Measurements from ENCODE around the gene RBX1.

RBX1 gene

DNA sequence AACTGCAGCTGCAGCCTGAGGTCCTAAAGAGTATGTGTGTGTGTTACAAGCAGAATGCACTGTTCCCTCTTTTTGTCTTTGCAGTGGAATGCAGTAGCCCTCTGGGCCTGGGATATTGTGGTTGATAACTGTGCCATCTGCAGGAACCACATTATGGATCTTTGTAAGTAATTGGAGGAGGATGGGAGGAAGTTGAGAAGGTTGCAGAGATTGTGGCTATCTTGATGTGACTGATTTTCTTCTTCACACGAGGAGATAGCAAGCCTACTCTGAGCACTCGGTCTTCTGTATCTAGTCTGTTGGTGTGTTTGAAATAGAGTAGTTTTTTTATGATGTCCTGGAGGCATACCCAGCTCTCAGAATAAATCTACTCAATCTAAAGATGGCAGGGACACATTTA lies 2.3 kb downstream of the RBX1 start:
- WGBS (ENCODE audit: extremely low coverage, insufficient coverage, insufficient read length): no CpG with 5 or more reads among the region's 2 CpGs
- no peak overlapping the region for H3K9ac ChIP-seq (ENCODE audit: low read length)

GRCh38 chr22:40954113-40954512 lies 2.9 kb downstream of the RBX1 start:
- H2BK12ac ChIP-seq (ENCODE audit: low read length): no peak overlapping the region
- no peak overlapping the region for H2BK5ac ChIP-seq (ENCODE audit: low read depth, low read length, poor library complexity)
- H4K91ac ChIP-seq (ENCODE audit: low read depth, low read length): no peak overlapping the region
- H3K27me3 ChIP-seq (ENCODE audit: insufficient read depth, low read length): no peaks in the 10 kb centered on the region
- peaks cover 10% of the 10 kb centered on the region for H3K79me1 ChIP-seq (ENCODE audit: low read length)
- no peak overlapping the region for H4K8ac ChIP-seq (ENCODE audit: low read depth, low read length)
- peaks cover 2 to 3% of the 10 kb centered on the region in 2 experiments for H3K4me1 ChIP-seq (ENCODE audit: control insufficient read depth in 1 of 2, insufficient read depth in 2 of 2, low read length in 2 of 2)
- H3K27ac ChIP-seq (ENCODE audit: low read depth, low read length): no peak overlapping the region
- no peak overlapping the region for H3K18ac ChIP-seq (ENCODE audit: low read length)
- no peak overlapping the region for H4K12ac ChIP-seq (ENCODE audit: low read depth, low read length)
- H3K9ac ChIP-seq (ENCODE audit: low read length): no peak overlapping the region
- H2AFZ ChIP-seq (ENCODE audit: insufficient read depth, low read length, poor library complexity): no peak overlapping the region
- H3K23ac ChIP-seq (ENCODE audit: low read length): no peak overlapping the region
- H3K36me3 ChIP-seq (ENCODE audit: control insufficient read depth in 1 of 2, insufficient read depth in 2 of 2, low read length in 2 of 2): peaks cover 17 to 19% of the 10 kb centered on the region in 2 experiments
- H2BK120ac ChIP-seq (ENCODE audit: insufficient read depth, low read length, poor library complexity): no peak overlapping the region
- no peak for DNase-seq
- H2AK5ac ChIP-seq (ENCODE audit: low read length): no peak overlapping the region
- WGBS (ENCODE audit: extremely low coverage, insufficient coverage, insufficient read length): no CpG with 5 or more reads among the region's 4 CpGs
- peaks cover 13% of the 10 kb centered on the region for H3K79me2 ChIP-seq (ENCODE audit: control insufficient read depth, insufficient read depth, low read length, poor library complexity)
- no peak overlapping the region for H3K4ac ChIP-seq (ENCODE audit: low read depth, low read length)
- H3K14ac ChIP-seq (ENCODE audit: low read length): no peak overlapping the region
- no peak overlapping the region for H3K4me2 ChIP-seq (ENCODE audit: low read length)
- no peak overlapping the region for H3K4me3 ChIP-seq (ENCODE audit: low read depth, low read length)
- no peaks in the 10 kb centered on the region for H3K9me3 ChIP-seq (ENCODE audit: insufficient read depth, low read depth, low read length)

More for the DNA sequence above, 2.3 kb downstream of the RBX1 start:
- H3K18ac ChIP-seq (ENCODE audit: low read length): no peak overlapping the region
- no peak overlapping the region for H4K91ac ChIP-seq (ENCODE audit: low read depth, low read length)
- no peak overlapping the region for H4K8ac ChIP-seq (ENCODE audit: low read depth, low read length)
- H3K27ac ChIP-seq (ENCODE audit: low read depth, low read length): no peak overlapping the region
- H3K79me1 ChIP-seq (ENCODE audit: low read length): peaks cover 10% of the 10 kb centered on the region
- no peak overlapping the region for H3K23ac ChIP-seq (ENCODE audit: low read length)
- H2AK5ac ChIP-seq (ENCODE audit: low read length): no peak overlapping the region
- no peak overlapping the region for H3K4me3 ChIP-seq (ENCODE audit: low read depth, low read length)
- H3K9me3 ChIP-seq (ENCODE audit: insufficient read depth, low read depth, low read length): no peaks in the 10 kb centered on the region
- H3K36me3 ChIP-seq (ENCODE audit: control insufficient read depth in 1 of 2, insufficient read depth in 2 of 2, low read length in 2 of 2): peaks cover 17 to 19% of the 10 kb centered on the region in 2 experiments
- H2BK5ac ChIP-seq (ENCODE audit: low read depth, low read length, poor library complexity): no peak overlapping the region
- H3K4ac ChIP-seq (ENCODE audit: low read depth, low read length): peak overlapping the region; percentile 34
- no peaks in the 10 kb centered on the region for H3K27me3 ChIP-seq (ENCODE audit: insufficient read depth, low read length)
- no peak overlapping the region for H2BK120ac ChIP-seq (ENCODE audit: insufficient read depth, low read length, poor library complexity)
- peaks cover 2 to 3% of the 10 kb centered on the region in 2 experiments for H3K4me1 ChIP-seq (ENCODE audit: control insufficient read depth in 1 of 2, insufficient read depth in 2 of 2, low read length in 2 of 2)
- H4K12ac ChIP-seq (ENCODE audit: low read depth, low read length): no peak overlapping the region
- H3K4me2 ChIP-seq (ENCODE audit: low read length): no peak overlapping the region
- H2AFZ ChIP-seq (ENCODE audit: insufficient read depth, low read length, poor library complexity): no peak overlapping the region
- H2BK12ac ChIP-seq (ENCODE audit: low read length): no peak overlapping the region
- peaks cover 13% of the 10 kb centered on the region for H3K79me2 ChIP-seq (ENCODE audit: control insufficient read depth, insufficient read depth, low read length, poor library complexity)
- DNase-seq: no peak
- no peak overlapping the region for H3K14ac ChIP-seq (ENCODE audit: low read length)

DNA sequence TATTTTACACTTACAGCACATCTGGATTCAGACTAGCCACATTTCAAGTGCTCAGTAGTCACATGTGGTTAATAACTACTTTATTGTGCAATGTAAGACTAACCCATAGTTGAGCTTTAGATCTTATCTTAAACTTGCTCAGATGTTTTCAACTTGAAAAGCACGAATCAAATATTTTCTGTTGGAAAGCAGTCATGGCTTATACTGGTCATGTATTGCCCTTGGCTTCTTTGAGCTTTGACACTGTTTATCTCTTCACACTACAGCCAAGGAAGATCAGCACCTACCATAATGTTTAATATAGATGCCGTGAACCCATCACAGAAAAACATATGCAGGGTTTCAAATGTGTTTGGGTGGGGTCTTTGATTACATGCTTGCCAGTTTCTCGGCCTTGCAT lies 4.4 kb downstream of the RBX1 start:
- Histone ChIP-seq H4K91ac (ENCODE audit: low read depth, low read length) (no peak overlapping the region), H2AK5ac (ENCODE audit: low read length) (no peak overlapping the region), H3K36me3 (ENCODE audit: control insufficient read depth in 1 of 2, insufficient read depth in 2 of 2, low read length in 2 of 2) (peaks cover 19 to 22% of the 10 kb centered on the region in 2 experiments), H2AFZ (ENCODE audit: insufficient read depth, low read length, poor library complexity) (no peak overlapping the region), H3K23ac (ENCODE audit: low read length) (no peak overlapping the region), H3K79me1 (ENCODE audit: low read length) (peaks cover 8% of the 10 kb centered on the region), H2BK5ac (ENCODE audit: low read depth, low read length, poor library complexity) (no peak overlapping the region), H3K4me1 (ENCODE audit: control insufficient read depth in 1 of 2, insufficient read depth in 2 of 2, low read length in 2 of 2) (peaks cover 2 to 3% of the 10 kb centered on the region in 2 experiments), H3K9me3 (ENCODE audit: insufficient read depth, low read depth, low read length) (no peaks in the 10 kb centered on the region), H2BK120ac (ENCODE audit: insufficient read depth, low read length, poor library complexity) (no peak overlapping the region), H3K9ac (ENCODE audit: low read length) (no peak overlapping the region), H4K8ac (ENCODE audit: low read depth, low read length) (no peak overlapping the region), H3K4ac (ENCODE audit: low read depth, low read length) (no peak overlapping the region), H2BK12ac (ENCODE audit: low read length) (no peak overlapping the region), H3K4me2 (ENCODE audit: low read length) (no peak overlapping the region), H3K14ac (ENCODE audit: low read length) (no peak overlapping the region), H3K79me2 (ENCODE audit: control insufficient read depth, insufficient read depth, low read length, poor library complexity) (peaks cover 11% of the 10 kb centered on the region), H3K27ac (ENCODE audit: low read depth, low read length) (no peak overlapping the region), H3K4me3 (ENCODE audit: low read depth, low read length) (no peak overlapping the region), H3K18ac (ENCODE audit: low read length) (no peak overlapping the region), H3K27me3 (ENCODE audit: insufficient read depth, low read length) (no peaks in the 10 kb centered on the region), H4K12ac (ENCODE audit: low read depth, low read length) (no peak overlapping the region)
- DNase-seq: peak; percentile 9 to 88
- no CpG with 5 or more reads among the region's 3 CpGs for WGBS (ENCODE audit: extremely low coverage, insufficient coverage, insufficient read length)

- no peak overlapping the region for H3K9ac ChIP-seq (ENCODE audit: low read length)
- peaks cover 31 to 36% of the 10 kb centered on the region in 2 experiments for H3K36me3 ChIP-seq (ENCODE audit: control insufficient read depth in 1 of 2, insufficient read depth in 2 of 2, low read length in 2 of 2)
- H2AFZ ChIP-seq (ENCODE audit: insufficient read depth, low read length, poor library complexity): no peak overlapping the region
- no peaks in the 10 kb centered on the region for H3K9me3 ChIP-seq (ENCODE audit: insufficient read depth, low read depth, low read length)
- H3K4me3 ChIP-seq (ENCODE audit: low read depth, low read length): no peak overlapping the region
- H3K23ac ChIP-seq (ENCODE audit: low read length): no peak overlapping the region
- H2BK12ac ChIP-seq (ENCODE audit: low read length): no peak overlapping the region
- no peak overlapping the region for H4K8ac ChIP-seq (ENCODE audit: low read depth, low read length)
- H3K4ac ChIP-seq (ENCODE audit: low read depth, low read length): no peak overlapping the region
- no CpG with 5 or more reads among the region's 7 CpGs for WGBS (ENCODE audit: extremely low coverage, insufficient coverage, insufficient read length)
- no peaks in the 10 kb centered on the region for H3K27me3 ChIP-seq (ENCODE audit: insufficient read depth, low read length)
- H3K4me2 ChIP-seq (ENCODE audit: low read length): no peak overlapping the region
- no peak overlapping the region for H3K14ac ChIP-seq (ENCODE audit: low read length)
- no peak overlapping the region for H2BK120ac ChIP-seq (ENCODE audit: insufficient read depth, low read length, poor library complexity)
- H2AK5ac ChIP-seq (ENCODE audit: low read length): no peak overlapping the region
- no peak for DNase-seq
- peaks cover 0 to 3% of the 10 kb centered on the region in 2 experiments for H3K4me1 ChIP-seq (ENCODE audit: control insufficient read depth in 1 of 2, insufficient read depth in 2 of 2, low read length in 2 of 2)
- no peak overlapping the region for H4K91ac ChIP-seq (ENCODE audit: low read depth, low read length)
- no peaks in the 10 kb centered on the region for H3K79me1 ChIP-seq (ENCODE audit: low read length)
- no peak overlapping the region for H3K27ac ChIP-seq (ENCODE audit: low read depth, low read length)
- H3K79me2 ChIP-seq (ENCODE audit: control insufficient read depth, insufficient read depth, low read length, poor library complexity): peaks cover 7% of the 10 kb centered on the region
- H4K12ac ChIP-seq (ENCODE audit: low read depth, low read length): no peak overlapping the region
- no peak overlapping the region for H3K18ac ChIP-seq (ENCODE audit: low read length)
- H2BK5ac ChIP-seq (ENCODE audit: low read depth, low read length, poor library complexity): no peak overlapping the region
These were observed 6.4 kb downstream of the RBX1 start for GRCh38 chr22:40957601-40958000.
